GM10248 (cell line): ENCODE measurements around the gene HOXD4.

Source experiments
- CTCF ChIA-PET: fragments of 300-600 bp; sonication (Branson Sonifier 250); formaldehyde crosslinking; extraction: SDS; loops from one replicate; lab custom pipeline; 2021; ENCODE audit warnings: antibody characterized with exemption; lab: Yijun Ruan, JAX
- POLR2A ChIA-PET: fragments of 350-650 bp; sonication (Branson Sonifier 250); formaldehyde crosslinking; extraction: SDS; loops from one replicate; lab custom pipeline; 2020; ENCODE audit warnings: antibody characterized with exemption; lab: Yijun Ruan, JAX
- DNase-seq: peaks from one replicate; pipeline ENCODE4 v3.0.0; 2012; ENCODE audit errors: extremely low spot score
- TF ChIP-seq, protein P1 (sequence below): IDR thresholded peaks from 2 replicates; pipeline ENCODE4 v1.5.1; 2012; ENCODE audit warnings: mild to moderate bottlenecking, low read depth; ENCODE audit errors: extremely low read depth, missing control alignments, control extremely low read depth

Gene HOXD4

DNA sequence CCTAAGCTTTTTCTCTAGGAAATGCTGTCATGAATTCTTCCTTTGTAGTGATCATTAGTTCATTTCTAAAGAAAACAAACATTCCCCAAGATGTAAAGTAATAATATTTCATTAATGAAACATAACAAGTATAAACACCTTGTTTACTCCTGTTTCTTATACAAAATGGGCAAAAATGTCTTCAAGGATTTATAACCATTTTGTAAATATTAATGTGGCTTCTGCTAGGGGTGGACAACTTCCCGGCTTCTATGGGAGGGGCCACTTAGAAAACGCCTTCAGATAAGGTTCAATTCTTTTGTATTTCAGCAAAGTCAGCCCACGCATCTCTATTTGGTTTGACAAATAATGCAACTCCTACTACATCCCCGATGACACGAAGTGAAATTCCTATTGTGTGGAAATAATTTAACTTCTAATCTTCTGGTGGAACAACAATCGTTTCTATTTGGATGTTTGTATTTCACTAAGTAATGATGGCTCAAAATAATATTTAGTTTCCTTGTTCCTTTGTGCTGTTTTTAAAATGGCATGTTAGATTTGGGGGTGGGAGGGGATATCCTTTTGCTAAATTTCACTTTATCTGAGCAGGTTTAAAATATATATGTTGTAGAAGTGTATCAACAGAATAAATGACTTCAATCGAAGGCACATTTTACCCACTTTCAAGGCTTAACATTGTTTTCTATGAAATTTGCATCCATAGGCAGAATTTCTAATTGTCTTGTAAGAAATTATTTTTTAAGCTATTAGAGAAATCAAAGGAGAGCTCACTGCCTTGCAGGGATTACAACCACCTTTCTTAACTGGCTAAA, 22.4 kb downstream of the HOXD4 start:
- POLR2A ChIA-PET: no interaction called here
- CTCF ChIA-PET: interaction anchor here (0.9 to 1.5 kb wide), 4 partner anchors 7 to 381 kb away, joined by 4 to 5 read pairs (median 4); no protein-coding TSS in a partner anchor
- no peak for DNase-seq
- TF ChIP-seq, protein P1, sequence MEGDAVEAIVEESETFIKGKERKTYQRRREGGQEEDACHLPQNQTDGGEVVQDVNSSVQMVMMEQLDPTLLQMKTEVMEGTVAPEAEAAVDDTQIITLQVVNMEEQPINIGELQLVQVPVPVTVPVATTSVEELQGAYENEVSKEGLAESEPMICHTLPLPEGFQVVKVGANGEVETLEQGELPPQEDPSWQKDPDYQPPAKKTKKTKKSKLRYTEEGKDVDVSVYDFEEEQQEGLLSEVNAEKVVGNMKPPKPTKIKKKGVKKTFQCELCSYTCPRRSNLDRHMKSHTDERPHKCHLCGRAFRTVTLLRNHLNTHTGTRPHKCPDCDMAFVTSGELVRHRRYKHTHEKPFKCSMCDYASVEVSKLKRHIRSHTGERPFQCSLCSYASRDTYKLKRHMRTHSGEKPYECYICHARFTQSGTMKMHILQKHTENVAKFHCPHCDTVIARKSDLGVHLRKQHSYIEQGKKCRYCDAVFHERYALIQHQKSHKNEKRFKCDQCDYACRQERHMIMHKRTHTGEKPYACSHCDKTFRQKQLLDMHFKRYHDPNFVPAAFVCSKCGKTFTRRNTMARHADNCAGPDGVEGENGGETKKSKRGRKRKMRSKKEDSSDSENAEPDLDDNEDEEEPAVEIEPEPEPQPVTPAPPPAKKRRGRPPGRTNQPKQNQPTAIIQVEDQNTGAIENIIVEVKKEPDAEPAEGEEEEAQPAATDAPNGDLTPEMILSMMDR: no peak

GRCh38 chr2:176174382-176174823, 23.1 kb downstream of the HOXD4 start:
- ChIA-PET POLR2A (no interaction called here), CTCF (interaction anchor here (0.9 to 1.5 kb wide), 4 partner anchors 8 to 34 kb away, joined by 3 to 5 read pairs (median 4); no protein-coding TSS in a partner anchor)
- TF ChIP-seq, protein P1: no peak
- no peak for DNase-seq

DNA sequence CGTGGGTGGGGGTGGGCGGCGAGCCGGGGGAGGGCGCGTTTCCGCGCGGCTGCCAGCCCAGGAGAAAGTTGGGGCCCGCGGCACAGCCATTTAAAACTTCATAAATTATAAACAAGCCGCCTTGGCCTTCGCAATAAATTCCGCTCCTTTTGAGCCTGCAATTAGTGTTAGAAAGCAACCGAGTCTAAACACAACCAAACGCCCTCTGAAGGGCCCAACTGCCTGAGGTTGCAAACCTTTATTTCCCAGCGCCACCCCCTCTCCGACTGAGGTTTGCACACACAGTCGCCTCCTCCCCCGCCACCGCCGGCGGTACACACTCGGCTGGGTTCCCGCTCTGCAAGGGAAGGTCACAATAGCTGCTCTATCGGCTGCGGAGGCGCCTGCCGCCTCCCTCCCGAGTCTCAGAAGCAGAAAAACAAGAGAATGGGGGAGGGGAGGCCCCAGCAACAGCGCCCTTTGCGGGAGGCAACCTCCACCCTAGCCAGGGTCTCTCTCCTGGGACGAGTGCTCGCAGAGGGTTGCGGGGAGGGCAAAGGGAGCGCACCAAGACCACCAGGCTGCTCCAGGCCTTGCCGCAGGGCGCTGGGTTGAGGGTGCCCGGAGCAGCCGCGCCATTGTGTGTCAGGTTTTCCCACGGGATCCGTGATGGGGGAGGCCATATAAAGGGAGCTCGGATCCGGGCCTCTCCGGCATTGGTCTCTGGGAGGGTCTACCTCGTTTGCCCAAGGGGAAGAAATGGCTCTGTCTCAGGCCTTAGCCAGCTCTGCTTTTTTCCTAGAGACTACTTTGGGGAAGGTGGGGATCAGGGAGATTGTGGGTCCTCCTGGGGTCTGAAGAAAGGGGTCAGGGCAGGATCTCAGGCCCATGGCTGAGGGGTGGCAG, 23.7 kb downstream of the HOXD4 start:
- TF ChIP-seq, protein P1: no peak
- ChIA-PET CTCF (interaction anchor here (0.9 to 1.5 kb wide), 3 partner anchors 9 to 35 kb away, joined by 3 to 5 read pairs (median 4); no protein-coding TSS in a partner anchor), POLR2A (no interaction called here)
- peak; percentile 47 for DNase-seq

- ChIA-PET POLR2A (interaction anchor here (0.5 kb wide), 1 partner anchor 21 kb away, joined by 3 read pairs; no protein-coding TSS in a partner anchor), CTCF (interaction anchor here (1.3 kb wide), 1 partner anchor 14 kb away, joined by 3 read pairs; no protein-coding TSS in a partner anchor)
- no peak for DNase-seq
- TF ChIP-seq, protein P1: no peak
Measured at GRCh38 chr2:176175709-176176607, 24.6 kb downstream of the HOXD4 start.

- TF ChIP-seq, protein P1: no peak
- no peak for DNase-seq
- ChIA-PET CTCF (interaction anchor here (0.8 to 1.7 kb wide), 3 partner anchors 9 to 51 kb away, joined by 3 to 4 read pairs (median 3); no protein-coding TSS in a partner anchor), POLR2A (no interaction called here)
Measured at GRCh38 chr2:176177580-176178037, 26.3 kb downstream of the HOXD4 start.
